NOMO-1 treated with dmso at 0.1 percent for 144 hours (cell line): Measurements from ENCODE around the gene COMMD9.

Experiments
- DNase-seq: peaks from one replicate; lab custom pipeline; 2025; ENCODE audit not compliant: unreplicated experiment; lab: John Stamatoyannopoulos, UW

The COMMD9 gene

GRCh38 chr11:36227044-36227443 is 62.2 kb downstream of the COMMD9 start:
- no peak for DNase-seq

DNA sequence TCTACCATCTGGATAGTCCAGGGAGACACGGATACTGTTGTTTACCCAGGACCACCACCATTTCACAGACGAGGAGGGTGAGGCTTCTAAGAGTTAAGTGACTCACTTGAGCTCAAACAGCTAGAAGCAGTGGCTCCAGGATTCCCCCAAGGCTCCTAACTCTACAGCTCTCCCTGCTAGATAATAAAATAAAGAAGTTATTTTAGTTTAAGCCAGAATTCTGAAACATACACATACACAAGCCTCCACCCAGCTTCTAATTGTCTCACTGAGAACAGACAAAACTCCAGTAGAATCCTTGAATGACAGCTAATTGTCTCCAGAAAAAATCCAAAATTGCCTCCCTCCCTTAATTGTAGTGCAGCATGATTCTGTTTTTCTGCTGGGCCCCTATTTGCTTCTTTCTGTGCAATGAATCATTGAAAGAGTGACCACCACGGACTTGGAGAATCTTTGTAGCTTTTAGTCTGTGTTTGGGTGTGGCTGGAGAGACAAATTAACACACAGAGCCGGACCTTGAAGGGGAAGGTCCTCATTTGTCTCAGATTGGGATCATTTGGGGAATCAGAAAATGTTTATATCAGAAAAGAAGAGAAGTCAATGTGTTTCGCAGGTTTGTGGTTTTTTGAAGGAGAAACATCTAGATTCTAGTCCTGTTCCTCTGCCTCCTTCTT is 64.9 kb downstream of the COMMD9 start:
- no peak for DNase-seq

- no peak for DNase-seq
Observed at GRCh38 chr11:36222831-36223635, 66.2 kb downstream of the COMMD9 start.
